Right renal pelvis (tissue), 4 donors: ENCODE measurements around the gene AK5. TPM values are rescaled to one million over a fixed set of nuclear protein-coding genes. Genes with fewer than 3 reads are reported as not detected.
"Not testable (repeated sequence)": the region's sequence is repeated elsewhere in the genome, so short reads cannot be mapped to it uniquely, and the experiment has no call there.

ENCODE experiments used
- DNase-seq, 4 donors: peaks; one replicate each; pipeline ENCODE4 v3.0.0-alpha.2; 2013; ENCODE audit warnings: low read depth in 4 of 4, low spot score in 3 of 4, missing footprints in 1 of 4
- polyA plus RNA-seq, 4 donors: library from polyadenylated mRNA; unstranded; fragments of 120-200 nt; gene quantifications; one replicate each; pipeline ENCODE4 v1.2.1, GENCODE V29; 2013; ENCODE audit not compliant: insufficient read length in 4 of 4

AK5 gene
- polyA plus RNA-seq, 4 donors = 2.5 to 4.5 (median 3.6) TPM

DNA sequence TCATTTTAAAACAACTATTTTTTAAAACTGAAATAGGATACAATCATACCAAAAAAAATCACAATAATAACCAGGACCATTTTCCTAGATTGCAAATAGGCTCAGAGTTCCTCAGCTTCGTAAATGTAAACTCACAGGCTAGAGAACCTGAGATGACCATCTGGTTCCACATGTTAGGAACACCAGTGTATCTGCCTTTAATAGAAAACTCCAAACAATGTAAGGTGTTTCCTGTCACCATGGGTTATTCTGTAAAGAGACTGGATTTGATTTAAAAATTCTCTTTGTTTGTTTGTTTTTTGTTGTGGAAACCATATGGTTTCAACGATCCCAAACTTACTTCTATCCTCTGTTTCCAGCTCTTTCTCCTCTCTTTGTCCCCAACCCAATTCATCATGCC, 203.1 kb downstream of the AK5 start:
- DNase-seq = no peak

DNA sequence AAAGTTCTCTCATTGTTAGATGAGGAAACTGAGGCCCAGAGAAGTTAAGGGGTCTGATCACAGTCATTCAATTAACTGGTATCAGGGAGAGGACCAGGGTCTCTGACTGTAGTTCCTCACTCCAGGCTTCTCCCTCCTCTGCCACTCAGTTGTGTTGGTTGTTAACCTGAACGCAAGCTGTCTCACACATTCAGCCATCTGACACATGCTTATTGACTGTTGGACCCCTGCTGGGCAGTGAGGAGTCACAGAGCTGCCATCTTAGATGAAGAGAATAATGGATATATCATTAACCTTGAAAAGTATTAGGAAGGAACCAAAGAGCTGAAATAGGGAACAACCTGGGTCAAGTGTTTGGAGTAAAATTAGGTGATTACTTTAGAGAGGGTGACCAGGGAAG, 205.8 kb downstream of the AK5 start:
- DNase-seq = no peak

- DNase-seq = no peak
Observed at GRCh38 chr1:77489910-77490309, 208.1 kb downstream of the AK5 start.

- no peak for DNase-seq
Observed at GRCh38 chr1:77494026-77494425, 212.2 kb downstream of the AK5 start.

DNA sequence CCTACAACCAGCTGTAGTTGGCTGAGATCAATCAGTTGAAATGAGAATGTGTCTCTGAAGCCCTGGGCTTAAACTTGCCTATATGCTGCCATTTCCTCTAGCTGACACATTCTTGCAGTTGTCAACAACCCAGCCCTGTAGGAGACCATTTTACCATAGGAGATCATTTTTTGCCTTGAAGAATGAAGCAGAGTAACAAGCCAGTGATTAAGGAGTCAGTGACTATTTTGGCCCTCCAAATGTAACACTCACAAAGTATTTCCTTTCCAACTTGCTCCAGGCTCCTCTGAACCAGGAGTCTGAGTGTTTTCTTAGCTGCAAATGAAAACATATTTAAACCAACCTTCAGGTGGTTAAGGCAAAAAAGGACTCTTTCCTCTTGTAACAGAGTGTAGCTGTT, 217.1 kb downstream of the AK5 start:
- no peak for DNase-seq

- no peak for DNase-seq
Observed at GRCh38 chr1:77499466-77499865, 217.6 kb downstream of the AK5 start.

DNA sequence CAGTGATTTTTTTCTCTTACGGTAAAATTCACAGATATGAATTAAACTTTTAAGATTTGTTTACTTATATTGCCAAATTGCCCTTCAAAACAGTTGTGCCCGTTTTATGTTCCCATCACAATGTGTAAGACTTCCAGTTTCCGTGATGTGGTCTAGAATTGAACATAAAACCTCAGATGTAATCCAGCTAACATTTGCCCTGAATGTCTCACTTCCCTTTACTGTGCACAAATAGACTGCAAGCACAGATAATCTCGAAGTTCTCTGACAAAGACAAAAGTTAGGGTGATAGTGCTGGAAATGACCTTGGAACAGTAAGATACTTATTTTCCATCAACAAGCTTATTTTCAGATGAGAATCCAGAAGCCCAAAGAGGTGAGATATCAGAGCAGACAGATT, 223.2 kb downstream of the AK5 start:
- DNase-seq = no peak

DNA sequence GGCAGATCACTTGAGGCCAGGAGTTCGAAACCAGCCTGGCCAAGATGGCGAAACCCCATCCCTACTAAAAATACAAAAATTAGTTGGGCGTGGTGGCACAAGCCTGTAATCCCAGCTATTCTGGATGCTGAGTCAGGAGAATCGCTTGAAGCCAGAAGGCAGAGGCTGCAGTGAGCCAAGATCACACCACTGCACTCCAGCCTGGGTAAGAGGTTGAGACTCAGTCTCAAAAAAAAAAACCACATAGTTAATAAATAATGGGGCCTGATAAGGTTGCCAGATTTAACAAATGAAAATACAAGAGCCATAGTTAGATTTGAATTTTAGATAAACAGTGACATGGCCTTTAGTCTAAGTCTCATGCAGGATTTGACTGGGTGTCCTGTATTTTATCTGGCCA, 225.0 kb downstream of the AK5 start:
- no peak for DNase-seq

DNA sequence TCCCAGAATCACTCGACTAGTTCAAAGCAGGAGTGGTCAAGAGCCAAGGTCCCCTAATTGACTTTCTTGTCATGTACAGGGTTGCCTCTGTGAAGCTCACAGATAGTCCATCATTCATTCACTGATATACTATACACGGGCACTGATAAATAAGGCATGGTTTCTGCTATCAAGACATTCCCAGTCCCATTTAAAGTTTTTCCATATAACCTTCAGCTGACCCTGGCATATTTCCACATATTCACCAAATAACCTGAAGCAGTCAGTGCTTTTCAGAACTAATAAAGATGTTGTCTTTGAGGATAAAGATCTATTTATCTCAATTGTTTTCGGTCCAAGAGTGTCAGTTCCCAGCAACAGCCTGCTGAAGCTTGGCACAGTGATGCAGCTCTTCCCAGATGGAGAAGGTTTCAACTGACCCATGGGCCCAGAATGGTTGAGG, 227.3 kb downstream of the AK5 start:
- DNase-seq = no peak

GRCh38 chr1:77509898-77510297, 228.1 kb downstream of the AK5 start:
- DNase-seq = no peak

GRCh38 chr1:77511440-77511840, 229.6 kb downstream of the AK5 start:
- DNase-seq = no peak

DNA sequence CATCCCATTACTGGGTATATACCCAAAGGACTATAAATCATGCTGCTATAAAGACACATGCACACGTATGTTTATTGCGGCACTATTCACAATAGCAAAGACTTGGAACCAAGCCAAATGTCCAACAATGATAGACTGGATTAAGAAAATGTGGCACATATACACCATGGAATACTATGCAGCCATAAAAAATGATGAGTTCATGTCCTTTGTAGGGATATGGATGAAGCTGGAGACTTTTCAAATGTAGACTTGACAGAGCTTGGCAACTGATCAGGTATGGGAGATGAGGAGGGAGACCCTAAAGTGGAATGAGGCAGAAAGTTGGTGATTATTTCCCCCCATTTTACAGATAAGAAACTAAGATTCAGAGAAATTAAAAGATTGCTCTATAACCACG, 230.8 kb downstream of the AK5 start:
- not testable (repeated sequence) for DNase-seq

GRCh38 chr1:77513839-77514763, 232.3 kb downstream of the AK5 start:
- peak in 3 of 4 donors; percentile 41 to 61 (median 58) for DNase-seq

DNA sequence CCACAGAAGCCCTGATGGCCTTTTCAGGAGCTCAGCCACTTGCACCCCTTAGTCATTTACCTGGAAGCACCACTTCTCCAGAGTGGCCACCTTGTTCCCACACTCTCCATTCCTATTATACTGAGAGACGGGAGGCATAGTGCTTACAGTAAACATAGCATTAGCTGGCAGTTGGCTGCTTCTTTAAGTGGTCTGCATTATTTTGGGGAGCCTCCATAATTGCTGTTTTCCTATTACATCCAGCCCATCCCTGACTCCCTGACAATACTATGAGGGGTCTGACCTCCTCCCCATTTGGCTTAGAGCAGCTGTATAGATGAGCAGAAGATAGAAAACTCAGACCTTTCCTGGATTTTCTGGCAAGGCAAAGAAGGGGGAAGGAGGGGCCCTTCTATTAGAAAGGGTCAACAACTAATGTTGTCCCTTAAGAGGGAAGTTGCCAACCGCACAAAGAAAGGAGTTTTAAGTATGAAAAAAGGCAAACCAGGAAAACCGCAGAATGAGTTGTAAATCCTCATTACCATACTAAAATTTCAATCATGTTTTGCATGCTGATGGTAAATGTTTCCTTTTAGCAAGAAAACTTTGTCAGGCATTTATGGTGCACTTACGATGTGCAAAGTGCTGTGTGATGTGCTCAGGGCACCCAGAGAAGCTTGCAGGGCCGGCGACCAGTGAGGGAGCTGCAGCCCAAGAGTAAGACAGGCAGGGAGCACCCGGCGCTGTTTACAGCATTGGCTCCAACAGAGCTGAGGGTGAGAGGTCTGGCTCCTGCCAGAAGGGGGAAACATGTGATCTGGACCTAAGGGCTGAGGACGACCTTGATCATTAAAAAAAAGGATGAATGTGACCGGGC, 233.3 kb downstream of the AK5 start:
- no peak for DNase-seq

GRCh38 chr1:77516106-77516505, 234.3 kb downstream of the AK5 start:
- DNase-seq = no peak

GRCh38 chr1:77524038-77524437, 242.2 kb downstream of the AK5 start:
- no peak for DNase-seq

- DNase-seq = not testable (repeated sequence)
Observed at GRCh38 chr1:77531149-77531548, 249.3 kb downstream of the AK5 start.

DNA sequence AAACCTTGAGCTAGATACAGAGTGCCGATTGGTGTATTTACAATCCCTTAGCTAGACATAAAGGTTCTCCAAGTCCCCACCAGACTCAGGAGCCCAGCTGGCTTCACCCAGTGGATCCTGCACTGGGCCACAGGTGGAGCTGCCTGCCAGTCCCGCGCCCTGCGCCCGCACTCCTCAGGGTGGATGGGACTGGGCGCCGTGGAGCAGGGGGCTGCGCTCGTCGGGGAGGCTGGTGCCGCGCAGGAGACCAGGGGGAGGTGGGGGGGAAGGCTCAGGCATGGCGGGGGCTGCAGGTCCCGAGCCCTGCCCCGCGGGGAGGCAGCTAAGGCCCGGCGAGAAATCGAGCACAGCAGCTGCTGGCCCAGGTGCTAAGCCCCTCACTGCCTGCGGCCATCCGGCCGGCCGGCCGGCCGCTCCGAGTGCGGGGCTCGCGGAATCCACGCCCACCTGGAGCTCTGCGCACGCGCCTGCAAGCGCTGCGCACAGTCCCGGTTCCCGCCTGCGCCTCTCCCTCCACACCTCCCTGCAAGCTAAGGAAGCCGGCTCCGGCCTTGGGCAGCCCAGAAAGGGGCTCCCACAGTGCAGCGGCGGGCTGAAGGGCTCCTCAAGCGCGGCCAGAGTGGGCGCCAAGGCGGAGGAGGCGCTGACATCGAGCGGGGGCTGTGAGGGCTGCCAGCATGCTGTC, 249.9 kb downstream of the AK5 start:
- DNase-seq = not testable (repeated sequence)

- no peak for DNase-seq
Observed at GRCh38 chr1:77532641-77533040, 250.8 kb downstream of the AK5 start.

DNA sequence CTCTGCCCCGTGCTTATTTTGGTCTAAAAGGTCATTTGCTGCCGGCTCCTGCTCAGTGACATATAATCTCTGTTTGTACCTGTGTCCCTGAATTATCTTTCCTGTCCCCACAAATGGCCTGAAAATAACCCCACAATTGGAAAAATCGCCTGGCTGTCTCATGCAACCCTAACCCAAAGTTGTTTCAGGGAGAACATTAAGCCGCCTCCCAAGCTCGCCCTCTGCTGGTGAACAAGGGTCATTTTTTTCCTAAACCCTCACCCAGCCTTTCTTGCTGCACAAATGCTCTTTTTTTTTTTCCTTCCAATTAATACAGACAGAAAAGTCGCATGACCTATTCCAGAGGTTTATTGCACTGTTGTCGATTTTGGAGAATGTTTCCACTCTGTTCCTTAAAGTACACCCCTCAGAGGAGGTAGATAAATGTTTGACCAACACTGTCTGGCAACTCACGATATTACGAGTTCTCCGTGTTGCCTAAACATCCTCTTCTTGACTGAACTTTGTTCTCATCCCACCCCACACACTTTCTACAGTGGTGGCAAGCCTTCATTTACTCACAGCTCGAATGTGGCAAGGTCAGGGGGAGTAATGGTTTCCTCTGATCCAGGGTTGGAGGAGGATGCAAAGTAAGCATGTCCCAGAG, 252.0 kb downstream of the AK5 start:
- peak in 3 of 4 donors; percentile 51 to 66 (median 53) for DNase-seq
